ENCODE measurements around the gene ALPK3. TPM values are rescaled to one million over a fixed set of nuclear protein-coding genes. Genes with fewer than 3 reads are reported as not detected.

ALPK3 gene
- total RNA-seq, 1 experiment from 2014 or later: 0.03 TPM

DNA sequence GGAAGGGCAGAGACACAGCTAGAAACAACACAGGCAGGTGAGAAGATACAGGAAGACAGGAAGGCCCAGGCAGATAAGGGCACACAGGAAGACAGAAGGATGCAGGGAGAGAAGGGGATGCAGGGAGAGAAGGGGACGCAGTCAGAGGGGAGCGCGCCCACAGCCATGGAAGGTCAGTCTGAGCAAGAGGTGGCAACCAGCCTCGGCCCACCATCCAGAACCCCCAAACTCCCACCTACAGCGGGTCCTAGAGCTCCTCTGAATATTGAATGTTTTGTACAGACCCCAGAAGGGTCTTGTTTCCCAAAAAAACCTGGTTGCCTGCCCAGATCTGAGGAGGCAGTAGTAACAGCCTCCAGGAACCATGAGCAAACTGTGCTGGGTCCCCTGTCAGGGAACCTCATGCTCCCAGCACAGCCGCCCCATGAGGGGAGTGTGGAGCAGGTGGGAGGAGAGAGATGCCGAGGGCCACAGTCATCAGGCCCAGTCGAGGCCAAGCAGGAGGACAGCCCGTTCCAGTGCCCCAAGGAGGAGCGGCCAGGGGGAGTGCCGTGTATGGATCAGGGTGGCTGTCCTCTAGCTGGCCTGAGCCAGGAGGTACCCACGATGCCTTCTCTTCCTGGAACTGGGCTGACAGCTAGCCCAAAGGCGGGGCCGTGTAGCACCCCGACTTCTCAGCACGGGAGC, 39.7 kb downstream of the ALPK3 start:
- DNase-seq (ENCODE audit: low read depth, low spot score): no peak
- in situ Hi-C loops (cut with HindIII; ENCODE audit: low pct_unique_long_range_greater_than_20kb, low sequenced_read_pairs): no loop called here

DNA sequence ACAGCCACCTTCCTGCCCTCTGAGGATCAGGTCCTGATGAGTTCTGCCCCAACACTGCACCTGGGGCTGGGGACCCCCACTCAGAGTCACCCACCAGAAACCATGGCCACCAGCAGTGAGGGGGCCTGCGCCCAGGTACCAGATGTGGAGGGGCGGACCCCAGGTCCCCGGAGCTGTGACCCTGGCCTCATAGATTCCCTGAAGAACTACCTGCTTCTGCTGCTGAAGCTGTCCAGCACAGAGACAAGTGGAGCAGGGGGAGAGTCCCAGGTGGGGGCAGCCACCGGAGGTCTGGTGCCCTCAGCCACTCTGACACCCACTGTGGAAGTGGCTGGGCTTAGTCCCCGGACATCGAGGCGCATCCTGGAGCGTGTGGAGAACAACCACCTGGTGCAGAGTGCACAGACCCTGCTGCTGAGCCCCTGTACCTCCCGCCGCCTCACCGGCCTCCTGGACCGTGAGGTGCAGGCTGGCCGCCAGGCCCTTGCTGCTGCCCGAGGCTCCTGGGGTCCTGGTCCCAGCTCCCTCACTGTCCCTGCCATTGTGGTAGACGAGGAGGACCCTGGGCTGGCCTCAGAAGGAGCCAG, 40.4 kb downstream of the ALPK3 start:
- no peak for DNase-seq (ENCODE audit: low read depth, low spot score)
- in situ Hi-C loops (cut with HindIII; ENCODE audit: low pct_unique_long_range_greater_than_20kb, low sequenced_read_pairs): no loop called here

DNA sequence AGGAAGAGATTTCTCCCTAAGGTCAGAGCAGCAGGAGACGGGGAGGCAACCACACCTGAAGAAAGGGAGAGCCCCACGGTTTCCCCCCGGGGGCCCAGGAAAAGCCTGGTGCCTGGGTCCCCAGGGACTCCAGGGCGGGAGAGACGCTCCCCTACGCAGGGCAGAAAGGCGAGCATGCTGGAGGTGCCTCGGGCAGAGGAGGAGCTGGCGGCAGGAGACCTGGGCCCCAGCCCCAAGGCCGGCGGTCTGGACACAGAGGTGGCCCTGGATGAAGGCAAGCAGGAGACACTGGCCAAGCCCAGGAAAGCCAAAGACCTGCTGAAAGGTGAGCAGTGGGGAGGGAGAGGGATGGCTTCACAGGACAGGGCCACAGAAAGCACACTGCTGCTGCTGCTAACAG, 41.1 kb downstream of the ALPK3 start:
- in situ Hi-C loops (cut with HindIII; ENCODE audit: low pct_unique_long_range_greater_than_20kb, low sequenced_read_pairs): no loop called here
- DNase-seq (ENCODE audit: low read depth, low spot score): no peak

DNA sequence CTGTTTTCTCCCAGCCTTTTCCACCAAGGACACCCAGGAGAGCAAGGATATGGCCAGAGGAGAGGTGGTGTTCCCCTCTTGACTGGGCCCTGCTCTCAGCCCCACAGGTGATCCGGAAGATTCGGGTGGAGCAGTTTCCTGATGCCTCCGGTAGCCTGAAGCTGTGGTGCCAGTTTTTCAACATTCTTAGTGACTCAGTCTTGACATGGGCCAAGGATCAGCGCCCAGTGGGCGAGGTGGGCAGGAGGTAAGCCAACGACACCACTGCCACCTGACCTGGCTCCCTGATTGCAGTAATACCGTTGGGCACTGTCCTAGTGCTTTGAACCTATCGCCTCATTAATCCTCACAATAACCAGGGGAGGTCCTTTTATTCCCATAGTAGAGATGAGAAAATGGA, 42.0 kb downstream of the ALPK3 start:
- DNase-seq (ENCODE audit: low read depth, low spot score): no peak
- in situ Hi-C loops (cut with HindIII; ENCODE audit: low pct_unique_long_range_greater_than_20kb, low sequenced_read_pairs): no loop called here

DNA sequence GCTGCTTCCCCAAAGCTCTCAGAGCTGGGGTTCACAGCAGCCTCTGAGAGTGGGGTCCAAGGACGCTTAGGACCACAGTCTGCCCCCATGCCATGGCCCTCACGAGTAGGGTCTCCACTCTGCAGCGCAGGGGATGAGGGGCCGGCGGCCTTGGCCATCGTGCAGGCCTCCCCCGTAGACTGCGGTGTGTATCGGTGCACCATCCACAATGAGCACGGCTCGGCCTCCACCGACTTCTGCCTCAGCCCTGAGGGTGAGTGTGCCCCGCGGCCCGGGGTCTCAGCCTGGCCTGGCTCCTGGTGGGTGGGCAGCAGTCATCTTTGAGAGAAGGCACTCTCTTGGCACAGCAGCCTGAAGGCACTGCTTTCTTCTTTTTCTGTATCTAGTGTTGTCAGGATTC, 42.5 kb downstream of the ALPK3 start:
- DNase-seq (ENCODE audit: low read depth, low spot score): no peak
- in situ Hi-C loops (cut with HindIII; ENCODE audit: low pct_unique_long_range_greater_than_20kb, low sequenced_read_pairs): no loop called here

DNA sequence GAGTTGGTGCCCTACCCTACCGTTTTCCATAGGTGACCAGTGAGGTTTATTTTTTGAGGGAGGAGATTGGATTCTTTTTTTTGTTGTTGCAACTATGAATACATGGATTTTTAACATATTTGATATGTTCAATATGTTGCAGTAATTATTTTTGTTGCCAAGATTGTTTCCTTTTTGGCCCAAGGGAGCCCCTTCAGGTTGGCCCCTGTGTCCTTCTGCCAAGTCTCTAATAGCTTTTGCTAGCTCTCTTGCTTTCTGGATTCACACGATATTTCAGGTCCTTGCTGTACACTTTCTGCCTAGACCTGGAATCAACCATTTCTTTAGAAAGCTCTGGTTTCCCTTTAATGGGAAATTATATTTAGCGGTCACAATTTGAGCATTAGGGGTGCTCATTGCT, 44.6 kb downstream of the ALPK3 start:
- in situ Hi-C loops (cut with HindIII; ENCODE audit: low pct_unique_long_range_greater_than_20kb, low sequenced_read_pairs): no loop called here
- no peak for DNase-seq (ENCODE audit: low read depth, low spot score)

DNA sequence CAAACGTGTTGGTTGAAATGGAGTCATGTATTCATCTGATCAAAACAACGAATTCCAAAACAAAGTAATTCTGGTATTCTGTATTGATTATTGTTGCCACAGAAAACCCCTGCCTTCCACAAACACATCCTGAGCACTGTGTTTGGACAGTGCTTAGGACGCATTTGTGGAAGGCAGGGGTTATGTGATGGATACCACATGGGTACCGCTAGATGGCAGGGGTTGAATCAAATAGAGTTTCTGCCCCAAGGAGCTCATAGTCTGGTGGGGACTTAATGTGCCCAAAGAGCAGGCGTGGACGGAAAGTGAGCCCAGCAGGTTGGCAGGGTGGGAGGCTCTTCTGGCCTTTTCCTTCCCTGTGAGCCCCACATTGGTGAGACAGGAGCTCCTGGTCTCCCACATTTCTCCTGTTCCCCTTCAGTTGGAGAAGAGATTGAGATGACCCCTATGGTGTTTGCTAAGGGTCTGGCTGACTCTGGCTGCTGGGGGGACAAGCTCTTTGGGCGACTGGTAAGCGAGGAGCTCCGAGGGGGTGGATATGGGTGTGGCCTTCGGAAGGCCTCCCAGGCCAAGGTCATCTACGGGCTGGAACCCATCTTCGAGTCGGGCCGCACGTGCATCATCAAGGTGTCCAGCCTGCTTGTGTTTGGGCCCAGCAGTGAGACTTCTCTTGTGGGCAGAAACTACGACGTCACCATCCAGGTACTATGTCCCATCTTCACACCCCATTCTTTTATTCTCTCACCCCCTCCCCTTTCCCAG, 45.2 kb downstream of the ALPK3 start:
- in situ Hi-C loops (cut with HindIII; ENCODE audit: low pct_unique_long_range_greater_than_20kb, low sequenced_read_pairs): no loop called here
- peak; percentile 43 for DNase-seq (ENCODE audit: low read depth, low spot score)

DNA sequence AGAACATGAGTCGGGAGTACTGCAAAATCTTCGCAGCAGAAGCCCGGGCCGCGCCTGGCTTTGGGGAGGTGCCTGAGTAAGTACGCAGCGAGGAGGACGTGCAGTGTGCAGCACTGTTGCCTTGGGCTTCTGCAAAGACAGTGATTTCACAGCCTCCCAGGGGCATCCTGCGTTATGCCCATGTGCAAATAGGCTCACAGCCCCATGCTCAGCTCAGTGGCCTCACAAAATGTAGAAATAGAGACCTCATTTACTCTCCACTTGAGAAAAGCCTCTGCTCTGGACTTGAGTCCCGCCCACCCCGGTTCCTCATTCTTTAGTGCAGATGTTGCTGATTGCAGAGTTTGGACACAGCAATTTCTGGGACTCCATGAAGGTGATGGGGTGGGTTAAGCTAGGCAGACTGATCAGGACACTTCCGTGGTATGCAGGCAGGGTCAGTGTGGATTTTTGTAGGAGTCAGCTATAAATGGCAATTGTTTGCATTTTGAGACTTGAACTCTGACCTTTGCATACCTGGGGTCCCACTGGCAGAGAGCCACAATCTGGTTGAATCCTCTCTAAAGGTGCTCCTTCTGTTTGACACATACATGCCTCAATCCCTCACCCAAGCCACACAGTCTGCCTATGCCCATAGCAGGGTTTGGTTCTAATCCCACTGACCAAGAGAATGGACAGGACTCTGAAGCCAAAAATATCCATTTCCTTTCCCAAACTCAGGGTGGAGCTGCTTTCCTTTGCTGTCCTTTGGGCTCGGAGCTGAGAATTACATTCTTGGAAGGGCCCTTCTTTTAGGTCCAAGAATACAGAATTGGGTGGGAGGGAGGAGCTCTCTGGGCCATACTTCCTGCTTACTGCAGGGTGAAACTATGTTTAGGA, 46.6 kb downstream of the ALPK3 start:
- in situ Hi-C loops (cut with HindIII; ENCODE audit: low pct_unique_long_range_greater_than_20kb, low sequenced_read_pairs): no loop called here
- peak; percentile 34 for DNase-seq (ENCODE audit: low read depth, low spot score)

DNA sequence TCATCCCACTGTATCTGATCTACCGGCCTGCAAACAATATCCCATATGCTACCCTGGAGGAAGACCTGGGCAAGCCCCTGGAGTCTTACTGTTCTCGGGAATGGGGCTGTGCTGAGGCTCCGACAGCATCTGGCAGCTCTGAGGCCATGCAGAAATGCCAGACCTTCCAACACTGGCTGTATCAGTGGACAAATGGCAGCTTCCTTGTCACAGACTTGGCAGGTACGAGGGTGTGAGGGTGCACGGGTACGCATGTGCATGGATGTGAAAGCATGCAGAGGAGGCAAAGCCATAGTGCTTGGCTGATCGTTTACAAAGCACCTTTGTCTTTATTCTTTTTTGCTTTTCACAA, 47.3 kb downstream of the ALPK3 start:
- DNase-seq (ENCODE audit: low read depth, low spot score): no peak
- in situ Hi-C loops (cut with HindIII; ENCODE audit: low pct_unique_long_range_greater_than_20kb, low sequenced_read_pairs): no loop called here

DNA sequence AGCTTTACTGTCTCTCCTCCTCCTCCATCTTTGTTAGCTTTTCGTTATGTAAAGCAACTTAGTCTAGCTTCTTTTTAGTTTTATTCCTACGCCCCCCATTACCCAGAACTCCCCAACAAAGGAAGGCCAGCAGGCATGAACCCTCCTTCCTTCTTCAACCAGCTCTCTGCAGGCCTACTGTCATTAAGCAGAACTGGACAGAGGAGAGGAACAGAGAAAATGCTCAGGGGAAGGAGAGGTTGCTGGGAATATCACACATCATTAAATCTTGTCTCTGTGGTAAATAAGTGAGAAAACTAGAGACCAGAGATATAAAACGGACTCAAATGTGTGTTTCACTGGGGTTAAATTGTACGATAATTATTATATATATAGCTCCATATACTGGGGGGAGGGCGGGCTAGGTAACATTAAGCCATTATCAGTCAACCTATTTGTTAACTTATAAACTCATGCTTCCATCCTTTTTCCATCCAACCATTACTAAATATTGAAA, 48.0 kb downstream of the ALPK3 start:
- in situ Hi-C loops (cut with HindIII; ENCODE audit: low pct_unique_long_range_greater_than_20kb, low sequenced_read_pairs): no loop called here
- no peak for DNase-seq (ENCODE audit: low read depth, low spot score)

DNA sequence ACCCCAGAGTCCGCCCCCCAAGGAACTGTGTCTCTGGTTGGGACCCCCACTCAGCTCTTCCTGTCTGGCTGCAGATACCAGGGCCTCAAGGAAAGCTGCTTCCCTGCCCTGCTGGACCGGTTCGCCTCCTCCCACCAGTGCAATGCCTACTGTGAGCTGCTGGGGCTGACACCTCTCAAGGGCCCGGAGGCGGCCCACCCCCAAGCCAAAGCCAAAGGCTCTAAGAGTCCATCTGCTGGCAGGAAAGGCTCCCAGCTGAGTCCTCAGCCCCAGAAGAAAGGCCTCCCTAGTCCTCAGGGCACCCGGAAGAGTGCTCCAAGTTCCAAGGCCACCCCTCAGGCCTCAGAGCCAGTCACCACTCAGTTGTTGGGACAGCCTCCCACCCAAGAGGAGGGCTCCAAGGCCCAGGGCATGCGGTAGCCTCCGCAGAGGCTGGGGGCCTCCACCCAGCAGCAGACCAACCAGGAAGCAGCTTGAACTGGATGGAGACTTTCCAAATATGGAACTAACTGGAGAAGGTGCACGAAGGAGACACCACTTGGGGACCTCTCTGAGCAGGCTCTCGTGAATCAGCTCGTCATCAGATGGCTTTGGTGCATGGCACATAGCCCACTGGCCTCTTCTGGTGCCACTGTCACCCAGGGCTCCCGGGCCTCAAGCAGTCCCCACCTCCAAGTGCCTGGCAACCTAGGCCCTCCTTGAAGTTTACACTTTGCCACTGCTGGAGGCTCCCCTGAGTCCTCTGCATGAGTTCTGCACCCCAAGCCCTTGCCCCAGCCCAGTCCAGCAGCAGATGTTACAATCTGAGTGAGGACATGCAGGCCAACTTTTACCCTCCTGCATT, 51.1 kb downstream of the ALPK3 start:
- in situ Hi-C loops (cut with HindIII; ENCODE audit: low pct_unique_long_range_greater_than_20kb, low sequenced_read_pairs): no loop called here

DNA sequence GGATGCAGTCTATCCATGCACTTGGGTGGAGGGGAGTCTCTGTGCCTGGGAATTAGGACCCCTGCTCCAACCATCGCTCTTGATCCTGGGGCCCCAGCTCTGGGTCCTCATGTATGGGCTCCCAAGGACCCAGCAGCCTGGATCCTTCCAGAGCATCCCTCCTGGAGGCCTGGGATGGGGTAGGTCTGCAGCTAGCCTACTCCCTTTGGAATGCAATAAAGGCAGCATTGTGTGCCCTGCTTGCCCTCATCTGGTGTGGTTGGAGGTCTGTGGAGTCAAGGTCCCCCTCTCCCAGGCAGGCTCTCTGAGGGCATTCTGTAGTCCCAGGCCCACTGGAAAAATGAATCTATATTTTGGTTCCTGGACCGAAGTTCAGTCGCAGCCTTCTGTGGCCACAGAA, 52.4 kb downstream of the ALPK3 start:
- in situ Hi-C loops (cut with HindIII; ENCODE audit: low pct_unique_long_range_greater_than_20kb, low sequenced_read_pairs): no loop called here
- DNase-seq (ENCODE audit: low read depth, low spot score): no peak

More for the DNA sequence above, 51.1 kb downstream of the ALPK3 start:
- DNase-seq (ENCODE audit: low read depth, low spot score): no peak

DNA sequence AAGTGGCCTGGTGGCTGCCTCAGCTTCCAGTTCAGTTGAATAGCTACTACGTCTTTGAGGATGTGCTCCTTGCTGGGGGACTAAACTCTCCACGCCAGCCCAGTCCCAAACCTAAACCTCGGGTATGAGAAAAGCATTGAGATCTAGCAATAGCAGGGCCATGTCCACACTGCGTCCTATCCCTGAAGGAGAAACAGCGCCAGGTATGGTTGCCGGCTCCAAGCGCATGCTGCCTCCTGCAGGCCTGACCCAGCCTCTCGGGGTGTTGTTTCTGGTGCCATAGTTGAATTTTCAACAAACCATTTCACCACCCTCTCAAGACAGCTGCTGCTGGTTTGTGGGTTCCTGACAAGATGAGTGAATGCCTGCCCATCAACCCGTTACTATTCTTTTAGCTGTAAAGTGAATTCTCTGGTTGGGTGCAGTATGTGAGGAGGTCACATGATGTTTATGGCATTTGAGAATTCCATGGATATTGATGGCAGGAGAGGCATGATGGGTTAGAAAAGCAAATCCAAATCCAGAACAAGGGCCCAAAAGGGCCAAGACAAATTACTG, 54.4 kb downstream of the ALPK3 start:
- in situ Hi-C loops (cut with HindIII; ENCODE audit: low pct_unique_long_range_greater_than_20kb, low sequenced_read_pairs): no loop called here
- DNase-seq (ENCODE audit: low read depth, low spot score): no peak

DNA sequence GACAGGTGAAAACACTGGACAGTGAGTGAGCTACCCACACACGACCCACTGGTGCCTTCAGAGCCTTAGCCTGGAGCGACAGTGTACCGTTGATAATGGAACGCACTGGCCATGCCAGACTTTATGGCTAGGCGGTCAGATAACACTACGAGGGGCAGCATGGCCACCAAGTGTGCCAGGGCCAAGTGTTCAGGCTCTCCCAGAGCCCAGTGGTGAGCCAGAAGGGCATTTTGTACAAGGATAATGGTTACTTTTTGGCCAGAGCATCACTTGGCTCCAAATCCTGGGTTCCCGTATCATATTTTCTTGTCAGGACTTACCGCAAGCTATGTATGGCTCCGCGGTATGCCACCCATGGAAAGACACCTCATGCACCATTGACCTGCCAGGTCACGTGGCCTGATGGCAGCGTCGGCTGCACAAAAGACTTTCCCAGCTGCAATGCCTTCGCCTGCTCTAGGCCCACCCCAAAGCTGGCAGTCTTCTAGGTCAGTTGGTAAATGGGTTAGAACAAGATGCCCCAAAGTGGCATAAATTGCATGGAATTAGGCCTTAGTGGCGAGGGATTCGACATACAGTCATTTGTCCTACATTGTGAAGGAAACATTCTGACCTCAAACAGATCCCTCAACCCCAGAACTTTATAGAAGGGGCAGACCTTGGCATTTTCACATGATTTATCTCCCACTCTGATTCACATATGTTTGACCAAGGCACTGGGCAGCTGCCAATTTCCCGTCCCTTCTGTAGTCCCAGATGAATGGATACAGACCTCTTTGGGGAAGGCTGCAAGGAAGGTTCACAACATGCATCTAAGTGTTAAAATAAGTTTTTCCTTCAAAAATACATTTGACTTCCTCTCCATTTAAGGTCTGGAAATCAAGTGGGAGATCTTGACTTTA, 55.1 kb downstream of the ALPK3 start:
- DNase-seq (ENCODE audit: low read depth, low spot score): no peak
- in situ Hi-C loops (cut with HindIII; ENCODE audit: low pct_unique_long_range_greater_than_20kb, low sequenced_read_pairs): no loop called here

DNA sequence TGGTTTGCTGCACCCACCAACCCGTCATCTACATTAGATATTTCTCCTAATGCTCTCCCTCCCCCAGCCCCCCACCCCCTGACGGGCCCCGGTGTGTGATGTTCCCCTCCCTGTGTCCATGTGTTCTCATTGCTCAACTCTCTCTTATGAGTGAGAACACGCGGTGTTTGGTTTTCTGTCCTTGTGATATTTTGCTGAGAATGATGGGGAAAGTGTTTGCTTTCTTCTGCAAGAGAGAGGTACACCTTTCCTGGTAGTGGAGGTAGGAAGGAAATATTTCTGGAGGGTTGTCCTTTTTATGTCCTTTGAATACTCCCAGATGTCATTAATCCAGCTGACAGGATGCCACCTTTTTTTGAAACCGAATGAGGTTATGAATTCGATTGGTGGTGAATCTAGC, 56.8 kb downstream of the ALPK3 start:
- in situ Hi-C loops (cut with HindIII; ENCODE audit: low pct_unique_long_range_greater_than_20kb, low sequenced_read_pairs): no loop called here
- DNase-seq (ENCODE audit: low read depth, low spot score): no peak
